HK-2 (cell line): ENCODE results near the gene DNAJC21.
A peak's percentile ranks its signal among the peaks of the same experiment; 100 is the strongest.

Source experiments
- DNase-seq: peaks from one replicate; pipeline ENCODE4 v3.0.0-alpha.2; 2018; ENCODE audit not compliant: unreplicated experiment

DNAJC21 gene

GRCh38 chr5:34977934-34978613, 48.7 kb downstream of the DNAJC21 start:
- no peak for DNase-seq

- no peak for DNase-seq
Measured at GRCh38 chr5:34978681-34979080, 49.3 kb downstream of the DNAJC21 start.

- DNase-seq, result no peak
Measured at GRCh38 chr5:34982823-34983222, 53.5 kb downstream of the DNAJC21 start.

- no peak for DNase-seq
Measured at GRCh38 chr5:34986965-34987364, 57.6 kb downstream of the DNAJC21 start.

- DNase-seq, result no peak
Measured at GRCh38 chr5:34991486-34992238, 62.3 kb downstream of the DNAJC21 start.

GRCh38 chr5:34993951-34994350, 64.6 kb downstream of the DNAJC21 start:
- no peak for DNase-seq

GRCh38 chr5:34996261-34996660, 66.9 kb downstream of the DNAJC21 start:
- DNase-seq, result no peak

- DNase-seq, result no peak
Measured at GRCh38 chr5:34998058-34998789, 68.9 kb downstream of the DNAJC21 start.

GRCh38 chr5:35001842-35002241, 72.5 kb downstream of the DNAJC21 start:
- DNase-seq, result no peak

- no peak for DNase-seq
Measured at GRCh38 chr5:35002459-35002858, 73.1 kb downstream of the DNAJC21 start.

GRCh38 chr5:35003018-35003957, 73.9 kb downstream of the DNAJC21 start:
- DNase-seq, result peak; percentile 62

GRCh38 chr5:35004200-35004599, 74.8 kb downstream of the DNAJC21 start:
- DNase-seq, result no peak

GRCh38 chr5:35004771-35005170, 75.4 kb downstream of the DNAJC21 start:
- no peak for DNase-seq
